WTC11 (cell line): ENCODE results near the gene RNF17.

Source experiments
- CTCF ChIP-seq: fragments of 200-600 bp; IDR thresholded peaks from 2 replicates; pipeline ENCODE4 v1.8.0; 2022; ENCODE audit warnings: antibody characterized with exemption
- ZNF423 ChIP-seq: fragments of 250-450 bp; sonication (Bioruptor Pico); IDR thresholded peaks from 2 replicates; pipeline ENCODE4 v2.1.2; 2022; ENCODE audit warnings: mild to moderate bottlenecking, moderate library complexity

DNA sequence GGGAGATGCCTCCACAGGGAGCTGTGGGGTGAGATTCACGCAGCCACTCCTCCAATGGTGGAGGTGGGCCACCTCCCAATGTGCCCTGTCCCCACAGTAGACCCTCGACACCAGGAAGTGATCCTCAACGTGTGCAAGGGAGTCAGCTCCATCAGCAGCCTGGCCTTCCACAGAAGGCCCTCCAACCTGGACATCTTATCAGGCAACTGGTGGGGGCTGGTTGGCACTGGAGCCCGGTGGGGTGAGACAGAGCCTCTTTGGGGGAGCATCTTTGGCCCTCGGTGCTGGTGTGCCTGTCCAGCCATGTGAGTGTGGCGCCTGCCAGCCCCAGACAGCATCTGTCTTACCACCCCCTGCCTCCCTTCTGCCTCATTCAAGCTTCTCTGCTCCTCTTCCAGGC, 19.7 kb upstream of the RNF17 start:
- TF ChIP-seq CTCF (no peak), ZNF423 (no peak)
